Fibroblast of the aortic adventitia (primary cell): ENCODE data around the gene PWP1. TPM values are rescaled to one million over a fixed set of nuclear protein-coding genes. Genes with fewer than 3 reads are reported as not detected.
"Not testable (repeated sequence)": the region's sequence is repeated elsewhere in the genome, so short reads cannot be mapped to it uniquely, and the experiment has no call there.

Source experiments
- DNase-seq: peaks from one replicate; pipeline ENCODE4 v3.0.0-alpha.2; 2010; ENCODE audit warnings: low read depth
- H3K4me3 ChIP-seq: 2 replicates; pipeline ENCODE4 v1.5.1; 2011; ENCODE audit warnings: low read depth, mild to moderate bottlenecking, control low read depth, low read length, moderate library complexity
- CTCF ChIP-seq: IDR thresholded peaks from 2 replicates; pipeline ENCODE4 v1.5.1; 2011; ENCODE audit warnings: mild to moderate bottlenecking, low read length, control low read depth, inconsistent platforms; ENCODE audit not compliant: insufficient read depth
- total RNA-seq: library from RNA; depleted of rRNA; stranded (reverse); fragments of >200 nt; gene quantifications from 2 replicates; pipeline ENCODE4 v1.2.3, GENCODE V29; 2012; ENCODE audit warnings: low replicate concordance

PWP1 gene
- total RNA-seq, 1 donor: 72.0 TPM

GRCh38 chr12:107679336-107679735 is 6.3 kb upstream of the PWP1 start:
- no peak overlapping the region for H3K4me3 ChIP-seq
- no peak for TF ChIP-seq CTCF
- no peak for DNase-seq

GRCh38 chr12:107681455-107681835 is 4.2 kb upstream of the PWP1 start:
- TF ChIP-seq CTCF: no peak
- no peak for DNase-seq
- no peak overlapping the region for H3K4me3 ChIP-seq

- no peak for TF ChIP-seq CTCF
- DNase-seq: no peak
- no peak overlapping the region for H3K4me3 ChIP-seq
Observed at GRCh38 chr12:107681836-107682820, 3.5 kb upstream of the PWP1 start.

GRCh38 chr12:107684029-107684795 is 1.4 kb upstream of the PWP1 start:
- DNase-seq: no peak
- no peak for TF ChIP-seq CTCF
- H3K4me3 ChIP-seq: no peak overlapping the region

GRCh38 chr12:107684990-107685359 is 624 bp upstream of the PWP1 start:
- H3K4me3 ChIP-seq: peak overlapping the region; percentile 100
- no peak for DNase-seq
- no peak for TF ChIP-seq CTCF

- not testable (repeated sequence) for H3K4me3 ChIP-seq
- peak; percentile 44 for TF ChIP-seq CTCF
- DNase-seq: peak; percentile 30
Observed at GRCh38 chr12:107695772-107696171, 10.2 kb downstream of the PWP1 start.
